ENCODE results near the gene PRKAG3. TPM values are rescaled to one million over a fixed set of nuclear protein-coding genes. Genes with fewer than 3 reads are reported as not detected.

Gene PRKAG3
- total and polyA plus RNA-seq, 2 experiments from 2014 or later = not detected

GRCh38 chr2:218805627-218806026, 26.0 kb downstream of the PRKAG3 start:
- no peaks in the 10 kb centered on the region for H3K79me2 ChIP-seq (replicated peaks; ENCODE audit: insufficient read depth)
- H3K4me1 ChIP-seq (ENCODE audit: insufficient read depth) = peaks cover 17% of the 10 kb centered on the region; the same call in 1 of the 2 replicates
- peaks cover 2% of the 10 kb centered on the region for H3K27me3 Mint-ChIP-seq (ENCODE audit: insufficient read depth, low read depth, poor library complexity)
- H3K36me3 ChIP-seq (ENCODE audit: insufficient read depth) = peaks cover 7% of the 10 kb centered on the region; the same call in 1 of the 2 replicates
- H3F3A ChIP-seq (replicated peaks; ENCODE audit: low read depth) = no peaks in the 10 kb centered on the region
- peak; percentile 91 for ATAC-seq
- H3K36me3 Mint-ChIP-seq (ENCODE audit: low read depth) = peaks cover 13% of the 10 kb centered on the region; the same call in 2 of the 3 replicates
- no peak overlapping the region for H3K4me2 ChIP-seq
- TF ChIP-seq STAT1 (IDR thresholded peaks at IDR 0.05; ENCODE audit: unreplicated experiment) = no peak
- TF ChIP-seq, protein P1, sequence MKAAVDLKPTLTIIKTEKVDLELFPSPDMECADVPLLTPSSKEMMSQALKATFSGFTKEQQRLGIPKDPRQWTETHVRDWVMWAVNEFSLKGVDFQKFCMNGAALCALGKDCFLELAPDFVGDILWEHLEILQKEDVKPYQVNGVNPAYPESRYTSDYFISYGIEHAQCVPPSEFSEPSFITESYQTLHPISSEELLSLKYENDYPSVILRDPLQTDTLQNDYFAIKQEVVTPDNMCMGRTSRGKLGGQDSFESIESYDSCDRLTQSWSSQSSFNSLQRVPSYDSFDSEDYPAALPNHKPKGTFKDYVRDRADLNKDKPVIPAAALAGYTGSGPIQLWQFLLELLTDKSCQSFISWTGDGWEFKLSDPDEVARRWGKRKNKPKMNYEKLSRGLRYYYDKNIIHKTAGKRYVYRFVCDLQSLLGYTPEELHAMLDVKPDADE (IDR thresholded peaks at IDR 0.05) = no peak
- no peak for TF ChIP-seq ZNF462 (CRISPR knock-in tag; IDR thresholded peaks at IDR 0.05)
- TF ChIP-seq EZH2 (IDR thresholded peaks at IDR 0.05; ENCODE audit: low read depth, unreplicated experiment) = no peak
- TF ChIP-seq ZNF331 (CRISPR knock-in tag; IDR thresholded peaks at IDR 0.05; ENCODE audit: low read depth) = no peak
- TF ChIP-seq, protein P2, sequence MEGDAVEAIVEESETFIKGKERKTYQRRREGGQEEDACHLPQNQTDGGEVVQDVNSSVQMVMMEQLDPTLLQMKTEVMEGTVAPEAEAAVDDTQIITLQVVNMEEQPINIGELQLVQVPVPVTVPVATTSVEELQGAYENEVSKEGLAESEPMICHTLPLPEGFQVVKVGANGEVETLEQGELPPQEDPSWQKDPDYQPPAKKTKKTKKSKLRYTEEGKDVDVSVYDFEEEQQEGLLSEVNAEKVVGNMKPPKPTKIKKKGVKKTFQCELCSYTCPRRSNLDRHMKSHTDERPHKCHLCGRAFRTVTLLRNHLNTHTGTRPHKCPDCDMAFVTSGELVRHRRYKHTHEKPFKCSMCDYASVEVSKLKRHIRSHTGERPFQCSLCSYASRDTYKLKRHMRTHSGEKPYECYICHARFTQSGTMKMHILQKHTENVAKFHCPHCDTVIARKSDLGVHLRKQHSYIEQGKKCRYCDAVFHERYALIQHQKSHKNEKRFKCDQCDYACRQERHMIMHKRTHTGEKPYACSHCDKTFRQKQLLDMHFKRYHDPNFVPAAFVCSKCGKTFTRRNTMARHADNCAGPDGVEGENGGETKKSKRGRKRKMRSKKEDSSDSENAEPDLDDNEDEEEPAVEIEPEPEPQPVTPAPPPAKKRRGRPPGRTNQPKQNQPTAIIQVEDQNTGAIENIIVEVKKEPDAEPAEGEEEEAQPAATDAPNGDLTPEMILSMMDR (conservative IDR thresholded peaks at IDR 0.05; ENCODE audit: low read depth in 2 of 2) = no peak
- TF ChIP-seq ZNF114 (CRISPR knock-in tag; IDR thresholded peaks at IDR 0.05) = no peak
- no peak for TF ChIP-seq JUNB (IDR thresholded peaks at IDR 0.05; ENCODE audit: unreplicated experiment)
- TF ChIP-seq REST (IDR thresholded peaks at IDR 0.05; ENCODE audit: unreplicated experiment) = no peak
- no peak for TF ChIP-seq POLR2AphosphoS5 (IDR thresholded peaks at IDR 0.05; ENCODE audit: low read depth)
- TF ChIP-seq EZH2phosphoT487 (IDR thresholded peaks at IDR 0.05; ENCODE audit: unreplicated experiment) = no peak
- TF ChIP-seq NANOG (IDR thresholded peaks at IDR 0.05; ENCODE audit: borderline replicate concordance) = no peak
- no peak for TF ChIP-seq CREB1 (CRISPR knock-in tag; IDR thresholded peaks at IDR 0.05; ENCODE audit: low read depth)
- H3K27ac ChIP-seq (ENCODE audit: low read depth) = peak overlapping the region; percentile 0; the same call in 1 of the 2 replicates
- no peaks in the 10 kb centered on the region for H3K9me2 ChIP-seq (ENCODE audit: insufficient read depth)
- no peak overlapping the region for H3K27ac Mint-ChIP-seq
- DNase-seq (ENCODE audit: low spot score) = peak; percentile 53
- H2AFZ ChIP-seq = no peak overlapping the region
- peaks cover 14% of the 10 kb centered on the region for H3K9me3 Mint-ChIP-seq
- no peaks in the 10 kb centered on the region for H4K20me1 ChIP-seq (replicated peaks; ENCODE audit: insufficient read depth)
- H3K27me3 ChIP-seq (ENCODE audit: insufficient read depth) = no peaks in the 10 kb centered on the region
- H3K4me3 ChIP-seq = no peak overlapping the region
- H3K4me3 Mint-ChIP-seq = peak overlapping the region; percentile 32; the same call in 1 of the 3 replicates
- peaks cover 18% of the 10 kb centered on the region for H3K4me1 Mint-ChIP-seq
